Esophagus squamous epithelium (tissue), 4 donors: ENCODE measurements around the gene SKAP1.

Experiments
- POLR2A ChIP-seq, 4 donors: fragments of 450-650 bp; IDR thresholded peaks; one replicate each; pipeline ENCODE4 v1.6.1; 2017; ENCODE audit warnings: antibody characterized with exemption in 4 of 4, mild to moderate bottlenecking in 4 of 4, moderate library complexity in 3 of 4
- TF ChIP-seq, protein P1 (sequence below), 6 experiments: fragments of 450-650 bp in 4 of 6; fragments of 200-600 bp in 2 of 6; sonication (generic) in 2 of 6; IDR thresholded peaks; one replicate each; pipeline ENCODE4 v1.5.1; 2016 to 2019; ENCODE audit warnings: antibody characterized with exemption in 6 of 6, mild to moderate bottlenecking in 4 of 6, moderate library complexity in 4 of 6

GRCh38 chr17:48456589-48456988, 26.6 kb upstream of the SKAP1 start:
- TF ChIP-seq, protein P1, sequence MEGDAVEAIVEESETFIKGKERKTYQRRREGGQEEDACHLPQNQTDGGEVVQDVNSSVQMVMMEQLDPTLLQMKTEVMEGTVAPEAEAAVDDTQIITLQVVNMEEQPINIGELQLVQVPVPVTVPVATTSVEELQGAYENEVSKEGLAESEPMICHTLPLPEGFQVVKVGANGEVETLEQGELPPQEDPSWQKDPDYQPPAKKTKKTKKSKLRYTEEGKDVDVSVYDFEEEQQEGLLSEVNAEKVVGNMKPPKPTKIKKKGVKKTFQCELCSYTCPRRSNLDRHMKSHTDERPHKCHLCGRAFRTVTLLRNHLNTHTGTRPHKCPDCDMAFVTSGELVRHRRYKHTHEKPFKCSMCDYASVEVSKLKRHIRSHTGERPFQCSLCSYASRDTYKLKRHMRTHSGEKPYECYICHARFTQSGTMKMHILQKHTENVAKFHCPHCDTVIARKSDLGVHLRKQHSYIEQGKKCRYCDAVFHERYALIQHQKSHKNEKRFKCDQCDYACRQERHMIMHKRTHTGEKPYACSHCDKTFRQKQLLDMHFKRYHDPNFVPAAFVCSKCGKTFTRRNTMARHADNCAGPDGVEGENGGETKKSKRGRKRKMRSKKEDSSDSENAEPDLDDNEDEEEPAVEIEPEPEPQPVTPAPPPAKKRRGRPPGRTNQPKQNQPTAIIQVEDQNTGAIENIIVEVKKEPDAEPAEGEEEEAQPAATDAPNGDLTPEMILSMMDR (IDR thresholded peaks at IDR 0.05) = no peak
- TF ChIP-seq POLR2A (IDR thresholded peaks at IDR 0.05) = no peak
